Subcutaneous abdominal adipose tissue (tissue), 5 donors: Measurements from ENCODE around the gene PTTG1IP.

ENCODE experiments used
- H3K27ac ChIP-seq: one replicate; pipeline ENCODE4 v1.7.0; 2013; ENCODE audit warnings: low read depth, mild to moderate bottlenecking, inconsistent platforms, low read length, moderate library complexity
- H3K27me3 ChIP-seq, 5 donors: one replicate each; pipeline ENCODE4 v1.7.0; 2013; ENCODE audit warnings: low read length in 5 of 5, inconsistent platforms in 1 of 5; ENCODE audit not compliant: control insufficient read depth in 5 of 5, insufficient read depth in 4 of 5
- H3K36me3 ChIP-seq, 5 donors: one replicate each; pipeline ENCODE4 v1.7.0; 2013; ENCODE audit warnings: low read length in 5 of 5; ENCODE audit not compliant: control insufficient read depth in 5 of 5, insufficient read depth in 5 of 5
- H3K4me1 ChIP-seq, 5 donors: one replicate each; pipeline ENCODE4 v1.7.0; 2013; ENCODE audit warnings: low read length in 5 of 5, mild to moderate bottlenecking in 3 of 5, moderate library complexity in 1 of 5; ENCODE audit not compliant: control insufficient read depth in 5 of 5, insufficient read depth in 5 of 5
- H3K4me3 ChIP-seq, 5 donors: one replicate each; pipeline ENCODE4 v1.7.0; 2013; ENCODE audit warnings: low read length in 5 of 5, low read depth in 1 of 5
- H3K9ac ChIP-seq, 5 donors: one replicate each; pipeline ENCODE4 v1.7.0; 2013; ENCODE audit warnings: low read length in 5 of 5, mild to moderate bottlenecking in 4 of 5, moderate library complexity in 3 of 5
- H3K9me3 ChIP-seq, 5 donors: one replicate each; pipeline ENCODE4 v1.7.0; 2013; ENCODE audit warnings: low read length in 5 of 5; ENCODE audit not compliant: control insufficient read depth in 5 of 5
- donor health status: healthy.
- donor health status: healthy.
- donor health status: healthy.
- donor health status: healthy.
- donor health status: healthy.

The PTTG1IP gene

GRCh38 chr21:44895859-44896258, 22.4 kb upstream of the PTTG1IP start:
- peaks cover 0 to 4% (median 0%) of the 10 kb centered on the region in 5 donors for H3K4me1 ChIP-seq
- H3K36me3 ChIP-seq = peaks cover 0 to 45% (median 0%) of the 10 kb centered on the region in 5 donors
- no peak overlapping the region for H3K27ac ChIP-seq
- peaks cover 5 to 27% (median 19%) of the 10 kb centered on the region in 5 donors for H3K27me3 ChIP-seq
- no peak overlapping the region for H3K9ac ChIP-seq
- H3K9me3 ChIP-seq = no peaks in the 10 kb centered on the region
- H3K4me3 ChIP-seq = no peak overlapping the region

- Histone ChIP-seq H3K27ac (no peak overlapping the region), H3K4me1 (peaks cover 0 to 4% (median 0%) of the 10 kb centered on the region in 5 donors), H3K36me3 (peaks cover 0 to 34% (median 0%) of the 10 kb centered on the region in 5 donors)
Observed at GRCh38 chr21:44894687-44895302, 21.3 kb upstream of the PTTG1IP start.

GRCh38 chr21:44893948-44894656, 20.6 kb upstream of the PTTG1IP start:
- H3K9me3 ChIP-seq = no peaks in the 10 kb centered on the region
- H3K9ac ChIP-seq = no peak overlapping the region
- peaks cover 11 to 37% (median 20%) of the 10 kb centered on the region in 5 donors for H3K27me3 ChIP-seq
- H3K4me1 ChIP-seq = peaks cover 0 to 4% (median 0%) of the 10 kb centered on the region in 5 donors
- no peak overlapping the region for H3K27ac ChIP-seq
- no peak overlapping the region for H3K4me3 ChIP-seq
- peaks cover 0 to 35% (median 0%) of the 10 kb centered on the region in 5 donors for H3K36me3 ChIP-seq

More at GRCh38 chr21:44894687-44895302, 21.3 kb upstream of the PTTG1IP start:
- Histone ChIP-seq H3K27me3 (peaks cover 11 to 33% (median 20%) of the 10 kb centered on the region in 5 donors), H3K9ac (no peak overlapping the region), H3K9me3 (no peaks in the 10 kb centered on the region), H3K4me3 (no peak overlapping the region)

GRCh38 chr21:44893278-44893556, 19.7 kb upstream of the PTTG1IP start:
- Histone ChIP-seq H3K9me3 (no peaks in the 10 kb centered on the region), H3K4me3 (no peak overlapping the region), H3K27me3 (peaks cover 10 to 33% (median 17%) of the 10 kb centered on the region in 5 donors), H3K36me3 (peaks cover 0 to 32% (median 0%) of the 10 kb centered on the region in 5 donors), H3K27ac (no peak overlapping the region), H3K4me1 (peaks cover 0 to 4% (median 0%) of the 10 kb centered on the region in 5 donors), H3K9ac (no peak overlapping the region)

GRCh38 chr21:44892536-44893277, 19.2 kb upstream of the PTTG1IP start:
- Histone ChIP-seq H3K4me3 (no peak overlapping the region), H3K9me3 (no peaks in the 10 kb centered on the region), H3K4me1 (peaks cover 0 to 2% (median 0%) of the 10 kb centered on the region in 5 donors), H3K27me3 (peaks cover 14 to 32% (median 16%) of the 10 kb centered on the region in 5 donors), H3K9ac (no peak overlapping the region), H3K27ac (no peak overlapping the region), H3K36me3 (peaks cover 0 to 30% (median 0%) of the 10 kb centered on the region in 5 donors)

- no peaks in the 10 kb centered on the region for H3K9me3 ChIP-seq
- no peak overlapping the region for H3K9ac ChIP-seq
- no peaks in the 10 kb centered on the region for H3K4me1 ChIP-seq
- peaks cover 0 to 33% (median 0%) of the 10 kb centered on the region in 5 donors for H3K36me3 ChIP-seq
- no peak overlapping the region for H3K4me3 ChIP-seq
- H3K27ac ChIP-seq = no peak overlapping the region
- H3K27me3 ChIP-seq = peaks cover 14 to 30% (median 17%) of the 10 kb centered on the region in 5 donors
Observed at GRCh38 chr21:44892095-44892494, 18.6 kb upstream of the PTTG1IP start.

- Histone ChIP-seq H3K27me3 (peaks cover 13 to 29% (median 14%) of the 10 kb centered on the region in 5 donors), H3K4me1 (no peaks in the 10 kb centered on the region), H3K9ac (no peak overlapping the region), H3K27ac (no peak overlapping the region), H3K4me3 (no peak overlapping the region), H3K9me3 (no peaks in the 10 kb centered on the region), H3K36me3 (peaks cover 0 to 38% (median 0%) of the 10 kb centered on the region in 5 donors)
Observed at GRCh38 chr21:44891631-44892031, 18.1 kb upstream of the PTTG1IP start.

- no peaks in the 10 kb centered on the region for H3K9me3 ChIP-seq
- peaks cover 12 to 32% (median 14%) of the 10 kb centered on the region in 5 donors for H3K27me3 ChIP-seq
- no peak overlapping the region for H3K4me3 ChIP-seq
- H3K27ac ChIP-seq = no peak overlapping the region
- H3K4me1 ChIP-seq = no peaks in the 10 kb centered on the region
- H3K36me3 ChIP-seq = peaks cover 0 to 43% (median 0%) of the 10 kb centered on the region in 5 donors
- no peak overlapping the region for H3K9ac ChIP-seq
Observed at GRCh38 chr21:44890961-44891541, 17.6 kb upstream of the PTTG1IP start.

GRCh38 chr21:44890338-44890931, 16.9 kb upstream of the PTTG1IP start:
- Histone ChIP-seq H3K4me1 (no peaks in the 10 kb centered on the region), H3K4me3 (no peak overlapping the region), H3K9me3 (no peaks in the 10 kb centered on the region), H3K9ac (no peak overlapping the region), H3K27ac (no peak overlapping the region), H3K36me3 (peaks cover 0 to 49% (median 0%) of the 10 kb centered on the region in 5 donors), H3K27me3 (peaks cover 12 to 35% (median 14%) of the 10 kb centered on the region in 5 donors)
